Activated naive CD8-positive, alpha-beta T cell treated with anti-CD3 and anti-CD28 coated beads, Interleukin-2, amount 10 ng/mL, durations not matched to agents 7 days and 5 days (primary cell): ENCODE data around the gene CHAC1. TPM values are rescaled to one million over a fixed set of nuclear protein-coding genes. Genes with fewer than 3 reads are reported as not detected.

ENCODE experiments used
- ATAC-seq: fragments of 150-1000 bp; cut with Tn5 transposase; one replicate; pipeline ENCODE4 v1.10.0; 2021; ENCODE audit warnings: low read depth, moderate library complexity
- POLR2A ChIA-PET: fragments of 350-600 bp; sonication (Branson Sonifier 250); formaldehyde crosslinking; loops from one replicate; lab custom pipeline; 2021; ENCODE audit warnings: antibody characterized with exemption; lab: Charles Lee
- DNase-seq: peaks from one replicate; pipeline ENCODE4 v3.0.0; 2021
- H3K27ac Mint-ChIP-seq: one replicate; pipeline ENCODE4 v1.8.0; 2022; ENCODE audit warnings: mild to moderate bottlenecking, mixed read lengths
- H3K27me3 Mint-ChIP-seq: one replicate; pipeline ENCODE4 v1.8.0; 2022; ENCODE audit warnings: mild to moderate bottlenecking, moderate library complexity, mixed read lengths
- H3K36me3 Mint-ChIP-seq: one replicate; pipeline ENCODE4 v1.8.0; 2021; ENCODE audit warnings: mild to moderate bottlenecking, mixed read lengths
- H3K4me1 Mint-ChIP-seq: one replicate; pipeline ENCODE4 v1.8.0; 2021; ENCODE audit warnings: mixed read lengths
- H3K4me3 Mint-ChIP-seq: one replicate; pipeline ENCODE4 v1.8.0; 2022; ENCODE audit warnings: mild to moderate bottlenecking, moderate library complexity, mixed read lengths
- H3K9me3 Mint-ChIP-seq: one replicate; pipeline ENCODE4 v1.8.0; 2021; ENCODE audit warnings: mixed read lengths
- total RNA-seq, 2 experiments: library from RNA; stranded (reverse); gene quantifications; one replicate each; pipeline ENCODE4 v1.2.3, GENCODE V29; 2021

The CHAC1 gene, protein sequence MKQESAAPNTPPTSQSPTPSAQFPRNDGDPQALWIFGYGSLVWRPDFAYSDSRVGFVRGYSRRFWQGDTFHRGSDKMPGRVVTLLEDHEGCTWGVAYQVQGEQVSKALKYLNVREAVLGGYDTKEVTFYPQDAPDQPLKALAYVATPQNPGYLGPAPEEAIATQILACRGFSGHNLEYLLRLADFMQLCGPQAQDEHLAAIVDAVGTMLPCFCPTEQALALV
- total RNA-seq: 10 to 100 TPM; 13.9 to 14.1 TPM

DNA sequence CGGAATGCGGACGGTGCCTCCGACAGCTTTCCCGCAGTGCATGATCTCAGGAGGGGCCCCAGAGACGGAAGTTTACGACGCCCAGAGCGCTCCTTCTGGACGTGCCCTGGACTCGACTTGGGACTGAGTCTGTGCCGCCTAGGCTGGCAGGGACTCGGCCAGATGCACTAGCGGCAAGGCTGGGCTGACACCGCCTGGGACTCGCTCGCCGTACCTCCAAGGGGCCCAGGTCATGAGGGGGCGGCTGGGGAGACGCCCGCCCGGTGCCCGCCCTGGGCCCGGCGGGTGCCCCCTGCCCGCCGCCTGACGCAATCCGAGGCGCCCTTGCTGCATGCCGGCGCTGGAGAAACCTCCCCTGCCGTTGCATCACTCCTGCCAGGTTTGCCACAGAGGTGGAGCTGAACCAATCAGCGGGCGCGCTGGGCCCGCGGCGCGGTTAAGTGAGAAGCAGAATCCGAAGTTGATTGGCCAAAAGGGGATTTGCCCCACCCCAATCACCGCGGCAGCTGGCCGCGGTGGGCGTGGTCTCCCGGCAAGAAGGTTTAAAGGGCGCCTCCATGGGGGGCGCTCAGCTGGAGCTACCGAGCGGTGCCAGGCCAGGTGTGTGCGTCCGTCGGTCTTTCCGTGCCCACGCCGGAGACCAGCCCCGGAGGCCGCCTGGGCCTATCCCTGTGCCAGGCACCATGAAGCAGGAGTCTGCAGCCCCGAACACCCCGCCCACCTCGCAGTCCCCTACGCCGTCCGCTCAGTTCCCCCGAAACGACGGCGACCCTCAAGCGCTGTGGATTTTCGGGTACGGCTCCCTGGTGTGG lies at the start of gene CHAC1:
TSS of gene CHAC1 (plus strand) at position 571 of the 812 bp plus-strand sequence. CDS start at position 684, 113 bp downstream.
- Mint-ChIP-seq H3K27ac (peak within 1 kb of the TSS; percentile 91), H3K4me3 (peak within 1 kb of the TSS; percentile 87), H3K36me3 (peaks cover 5% of the 10 kb centered on the region), H3K9me3 (no peaks in the 10 kb centered on the region), H3K27me3 (no peaks in the 10 kb centered on the region), H3K4me1 (peaks cover 32% of the 10 kb centered on the region)
- POLR2A ChIA-PET: interaction anchor here (0.6 to 4.6 kb wide), 16 partner anchors 10 to 1604 kb away, joined by 3 to 68 read pairs (median 4); partner anchors contain the start of genes CHP1, DLL4, DNAJC17 and EXD1
- DNase-seq (peak; percentile 97), ATAC-seq (peak; percentile 91)

DNA sequence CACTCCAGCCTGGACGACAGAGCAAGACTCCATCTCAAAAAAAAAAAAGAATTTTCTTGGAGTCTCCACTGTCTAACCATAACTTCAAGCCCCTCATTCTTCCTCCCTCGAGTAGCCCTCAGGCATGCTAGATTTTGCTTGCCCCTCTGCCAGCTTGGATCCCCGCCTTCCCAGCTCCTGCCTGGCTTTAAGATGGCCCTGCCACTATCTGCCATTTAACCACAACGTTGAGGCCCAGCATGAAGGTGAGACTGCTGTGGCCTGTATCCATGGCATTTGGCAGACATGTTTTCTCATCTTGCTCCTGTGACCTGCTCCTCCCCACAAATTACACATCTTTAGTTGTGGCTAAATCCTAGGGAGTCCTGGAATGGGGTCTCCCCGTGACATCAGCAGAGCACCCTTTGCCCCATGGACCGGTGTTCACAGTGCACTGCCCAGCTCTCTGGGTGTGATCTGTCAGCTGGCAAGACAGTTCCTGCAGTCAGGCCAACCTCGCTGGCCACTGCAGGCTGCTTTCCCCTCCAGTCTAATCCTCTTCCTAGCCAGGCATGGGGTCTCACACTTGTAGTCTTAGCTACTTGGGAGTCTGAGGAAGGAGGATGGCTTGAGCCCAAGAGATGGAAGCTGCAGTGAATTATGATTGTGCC lies 48.6 kb upstream of the CHAC1 start:
- ATAC-seq (no peak), DNase-seq (no peak)
- POLR2A ChIA-PET: no interaction called here
- H3K4me1 Mint-ChIP-seq: peaks cover 25% of the 10 kb centered on the region
- H3K27ac Mint-ChIP-seq: no peak overlapping the region
- no peaks in the 10 kb centered on the region for H3K9me3 Mint-ChIP-seq
- no peak overlapping the region for H3K4me3 Mint-ChIP-seq
- H3K36me3 Mint-ChIP-seq: peaks cover 12% of the 10 kb centered on the region
- no peaks in the 10 kb centered on the region for H3K27me3 Mint-ChIP-seq

DNA sequence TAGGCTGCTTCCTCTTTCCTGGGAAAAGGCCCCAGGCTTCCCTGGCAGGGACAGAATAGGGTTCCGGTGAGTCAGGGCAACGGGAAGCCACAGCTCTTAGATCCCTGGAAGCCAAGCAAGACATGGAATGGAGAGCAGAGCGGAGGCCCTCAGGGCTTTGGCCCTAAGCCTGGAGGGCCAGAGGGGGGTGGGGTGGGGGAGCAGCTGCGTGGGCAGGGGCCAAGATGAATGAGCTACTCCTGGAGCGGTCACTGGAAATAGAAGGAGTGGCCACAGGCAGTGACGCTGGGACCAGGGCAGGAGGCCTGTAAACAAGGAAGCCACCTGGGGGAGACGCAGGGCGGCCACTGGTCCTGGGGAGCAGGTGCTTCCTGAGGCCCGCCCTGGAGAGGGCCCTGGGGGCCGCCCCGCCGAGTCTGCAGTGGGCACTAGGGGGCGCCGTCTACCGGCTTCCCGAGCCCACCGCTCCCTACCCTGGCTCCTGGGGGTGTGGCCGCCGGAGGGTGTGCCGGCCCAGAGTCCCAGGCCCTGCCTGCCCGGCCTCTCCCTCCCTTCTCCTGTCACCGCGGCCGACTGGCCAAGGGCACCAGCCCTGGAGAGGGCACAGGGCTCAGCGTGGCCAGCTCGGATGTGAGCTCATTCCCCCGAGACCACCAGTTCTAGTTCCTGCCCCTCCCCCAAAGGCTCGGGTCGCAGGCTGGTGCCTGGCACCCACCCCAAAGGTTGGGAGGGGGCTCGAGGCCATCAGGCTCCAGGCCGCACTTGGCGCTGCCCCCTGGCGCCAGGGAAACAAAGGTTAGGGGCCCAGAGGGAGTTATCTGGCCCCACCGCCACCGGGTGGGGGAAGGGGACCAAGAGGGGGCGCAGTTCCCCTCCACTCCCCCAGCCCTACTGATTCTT lies 46.9 kb upstream of the CHAC1 start:
- Mint-ChIP-seq H3K27ac (peak overlapping the region; percentile 54), H3K4me3 (peak overlapping the region; percentile 76)

DNA sequence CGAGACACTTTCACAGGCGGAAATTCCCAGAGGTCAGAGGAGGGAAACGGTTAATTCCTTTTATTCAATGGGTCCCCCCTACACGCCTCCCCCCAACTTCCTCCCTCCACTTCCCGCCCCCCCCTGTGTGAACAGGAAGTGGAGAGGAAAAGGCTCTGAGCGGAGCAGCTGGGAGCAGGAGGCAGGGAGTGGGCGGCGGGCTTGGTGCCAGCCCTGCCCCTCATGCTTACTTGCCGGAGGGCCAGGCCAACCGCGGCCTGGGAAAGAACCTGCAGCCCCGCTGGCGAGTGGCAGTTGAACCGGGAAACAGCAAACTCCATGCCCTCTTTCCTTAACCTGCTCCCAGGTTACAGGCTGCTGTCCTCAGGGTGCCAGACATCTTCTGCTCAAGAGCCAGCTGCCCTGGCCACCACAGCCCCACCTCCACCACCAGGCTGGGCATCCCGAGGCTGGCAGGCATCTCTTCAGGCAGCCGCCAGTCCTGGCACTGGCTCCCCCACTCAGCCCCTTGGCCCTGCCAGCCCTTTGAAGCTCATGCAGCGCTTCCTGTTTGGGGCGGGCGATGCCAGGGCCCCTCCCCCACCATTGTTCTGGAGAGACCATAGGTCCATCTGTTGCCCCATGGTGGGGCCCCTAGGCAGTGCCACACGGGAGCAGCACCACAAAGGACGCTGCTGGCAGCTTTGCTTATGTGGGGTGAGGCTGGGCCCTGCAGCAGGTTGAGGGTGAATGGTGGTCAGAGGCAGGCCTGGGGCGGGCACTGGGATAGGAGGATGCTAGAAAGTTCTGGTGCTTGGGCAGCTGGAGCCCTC lies 46.1 kb upstream of the CHAC1 start:
- Mint-ChIP-seq H3K27ac (peak overlapping the region; percentile 54), H3K9me3 (no peaks in the 10 kb centered on the region), H3K4me3 (peak overlapping the region; percentile 76), H3K27me3 (no peaks in the 10 kb centered on the region), H3K4me1 (peaks cover 22% of the 10 kb centered on the region), H3K36me3 (peaks cover 12% of the 10 kb centered on the region)
- POLR2A ChIA-PET: interaction anchor here (0.6 to 3.3 kb wide), 6 partner anchors 8 to 115 kb away, joined by 3 to 12 read pairs (median 3); partner anchors contain the start of genes CHAC1 and VPS18
- ATAC-seq: peak; percentile 21
- DNase-seq: no peak

More for the DNA sequence above, 46.9 kb upstream of the CHAC1 start:
- DNase-seq (peak; percentile 88), ATAC-seq (peak; percentile 80)
- no peaks in the 10 kb centered on the region for H3K27me3 Mint-ChIP-seq
- POLR2A ChIA-PET: interaction anchor here (0.6 to 3.3 kb wide), 7 partner anchors 9 to 116 kb away, joined by 3 to 12 read pairs (median 3); partner anchors contain the start of genes CHAC1, DLL4 and VPS18
- no peaks in the 10 kb centered on the region for H3K9me3 Mint-ChIP-seq
- H3K36me3 Mint-ChIP-seq: peaks cover 12% of the 10 kb centered on the region
- peaks cover 22% of the 10 kb centered on the region for H3K4me1 Mint-ChIP-seq

DNA sequence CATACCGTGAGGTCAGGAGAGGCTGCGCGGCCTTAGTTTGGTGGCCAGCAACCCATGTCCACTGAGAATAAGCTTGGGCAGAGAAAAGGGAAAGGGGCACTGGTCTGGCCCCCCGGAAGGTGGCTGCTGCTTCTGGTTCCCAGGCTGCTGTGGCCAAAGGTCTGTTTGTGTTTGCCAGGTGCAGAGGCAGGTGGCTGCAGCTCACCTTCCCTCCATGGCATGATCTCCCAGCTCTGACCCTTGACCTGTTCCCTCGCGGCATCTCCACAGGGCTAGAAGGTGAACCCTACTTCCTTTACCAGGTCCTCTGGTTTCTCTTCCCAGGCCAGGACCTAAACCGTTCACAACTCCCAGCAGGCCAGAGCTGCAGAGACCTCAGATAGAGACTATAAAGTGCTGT lies 45.2 kb upstream of the CHAC1 start:
- no peak for ATAC-seq
- Mint-ChIP-seq H3K36me3 (peaks cover 6% of the 10 kb centered on the region), H3K27me3 (no peaks in the 10 kb centered on the region), H3K4me1 (peaks cover 15% of the 10 kb centered on the region), H3K27ac (peak overlapping the region; percentile 32), H3K4me3 (no peak overlapping the region), H3K9me3 (no peaks in the 10 kb centered on the region)
- DNase-seq: no peak
- POLR2A ChIA-PET: interaction anchor here (2.4 to 3.3 kb wide), 2 partner anchors 13 to 45 kb away, joined by 9 to 12 read pairs; partner anchors contain the start of genes CHAC1 and VPS18

DNA sequence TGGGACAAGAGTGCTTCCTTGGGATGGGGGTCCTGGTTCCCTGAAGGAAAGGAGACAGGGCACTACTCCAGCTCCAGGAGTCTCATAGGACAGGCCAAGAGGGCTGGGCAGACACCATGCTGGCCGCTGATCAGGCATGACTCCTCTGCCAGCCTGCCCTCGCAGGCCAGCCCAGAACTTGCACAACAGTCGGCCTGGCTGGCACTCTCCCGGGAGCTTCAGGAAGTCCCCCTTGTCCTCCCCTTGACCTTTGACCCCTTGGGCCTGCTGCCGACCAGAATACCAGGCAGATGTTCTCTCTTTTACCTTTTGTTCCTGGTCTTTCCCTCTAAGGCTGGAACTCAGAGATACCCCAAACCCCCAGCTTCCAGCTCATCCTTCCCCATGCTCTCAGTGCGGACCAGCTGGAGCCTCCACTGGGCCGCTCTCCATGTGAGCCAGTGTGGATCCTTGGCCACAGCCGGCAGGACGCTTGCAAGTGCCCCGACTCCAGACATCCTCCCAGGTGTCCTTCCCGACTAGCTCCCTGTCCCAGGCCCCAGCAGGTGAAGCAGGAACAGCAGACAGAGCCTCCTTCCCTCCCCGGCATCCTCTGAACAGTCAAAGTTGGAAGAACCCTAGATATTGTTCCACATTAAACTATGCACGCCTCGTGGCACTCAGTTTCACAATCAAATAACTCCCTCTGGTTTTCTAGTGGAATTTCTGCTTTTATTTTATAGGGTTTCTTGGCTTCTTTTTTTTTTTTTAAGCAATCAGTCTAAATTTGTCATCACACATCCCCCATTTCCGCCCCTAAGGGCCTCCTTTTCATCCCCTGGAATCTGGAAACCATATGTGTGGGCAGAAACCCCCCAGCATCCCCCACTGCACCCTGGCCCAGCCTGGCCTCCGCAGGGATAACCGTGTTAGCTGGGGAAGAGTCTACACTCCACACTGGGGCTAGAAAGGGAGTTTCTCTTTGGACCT lies 43.3 kb upstream of the CHAC1 start:
- POLR2A ChIA-PET: interaction anchor here (1.2 to 3.3 kb wide), 2 partner anchors 15 to 43 kb away, joined by 3 to 9 read pairs; partner anchors contain the start of genes CHAC1 and VPS18
- Mint-ChIP-seq H3K27me3 (no peaks in the 10 kb centered on the region), H3K4me3 (no peak overlapping the region), H3K4me1 (peaks cover 7% of the 10 kb centered on the region), H3K36me3 (no peaks in the 10 kb centered on the region), H3K9me3 (no peaks in the 10 kb centered on the region), H3K27ac (peak overlapping the region; percentile 61)
- no peak for DNase-seq
- ATAC-seq: no peak

DNA sequence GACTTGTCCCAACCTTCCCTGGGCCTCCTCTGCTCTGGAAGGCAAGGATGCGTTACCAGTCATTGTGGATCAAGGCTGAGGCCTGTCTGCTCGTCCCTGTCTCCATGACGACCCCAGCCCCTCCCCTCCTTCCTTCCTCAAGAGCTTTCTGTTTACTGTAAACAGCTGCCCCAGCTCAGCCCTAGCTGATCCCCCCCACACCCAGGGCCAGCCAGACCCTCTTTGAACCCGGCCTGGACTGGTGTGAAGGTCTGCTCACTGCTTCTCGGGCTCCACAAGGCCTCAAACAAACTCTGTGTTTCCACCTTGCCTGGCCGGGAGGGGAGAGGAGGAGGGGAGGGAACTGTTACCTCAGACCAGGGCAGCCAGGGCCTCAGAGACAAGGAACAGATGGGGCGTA lies 42.1 kb upstream of the CHAC1 start:
- DNase-seq (no peak), ATAC-seq (no peak)
- H3K4me3 Mint-ChIP-seq: no peak overlapping the region
- no peaks in the 10 kb centered on the region for H3K9me3 Mint-ChIP-seq
- POLR2A ChIA-PET: no interaction called here
- H3K27ac Mint-ChIP-seq: no peak overlapping the region
- no peaks in the 10 kb centered on the region for H3K36me3 Mint-ChIP-seq
- no peaks in the 10 kb centered on the region for H3K27me3 Mint-ChIP-seq
- peaks cover 7% of the 10 kb centered on the region for H3K4me1 Mint-ChIP-seq

DNA sequence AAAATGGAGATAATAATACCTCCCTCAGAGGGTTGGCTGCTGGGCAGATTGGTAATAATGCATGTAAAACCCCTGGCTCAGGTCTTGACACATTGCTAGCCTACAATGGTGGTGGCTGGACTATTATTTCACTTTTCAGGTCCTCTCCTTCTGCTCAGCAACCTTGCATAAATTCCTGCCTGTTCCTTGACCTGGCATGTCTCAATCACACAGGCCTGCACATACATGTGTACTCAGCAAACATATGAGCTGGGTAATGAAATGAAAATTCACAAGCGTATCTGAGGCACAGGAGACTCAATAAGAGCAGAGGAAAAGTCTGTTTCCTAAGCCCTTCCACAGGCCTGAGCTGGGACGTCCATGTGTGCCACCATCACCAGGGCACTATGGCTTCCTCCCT lies 41.6 kb upstream of the CHAC1 start:
- Mint-ChIP-seq H3K36me3 (no peaks in the 10 kb centered on the region), H3K27ac (no peak overlapping the region), H3K4me1 (peaks cover 7% of the 10 kb centered on the region), H3K9me3 (no peaks in the 10 kb centered on the region), H3K27me3 (no peaks in the 10 kb centered on the region), H3K4me3 (no peak overlapping the region)
- POLR2A ChIA-PET: no interaction called here
- no peak for DNase-seq
- no peak for ATAC-seq

DNA sequence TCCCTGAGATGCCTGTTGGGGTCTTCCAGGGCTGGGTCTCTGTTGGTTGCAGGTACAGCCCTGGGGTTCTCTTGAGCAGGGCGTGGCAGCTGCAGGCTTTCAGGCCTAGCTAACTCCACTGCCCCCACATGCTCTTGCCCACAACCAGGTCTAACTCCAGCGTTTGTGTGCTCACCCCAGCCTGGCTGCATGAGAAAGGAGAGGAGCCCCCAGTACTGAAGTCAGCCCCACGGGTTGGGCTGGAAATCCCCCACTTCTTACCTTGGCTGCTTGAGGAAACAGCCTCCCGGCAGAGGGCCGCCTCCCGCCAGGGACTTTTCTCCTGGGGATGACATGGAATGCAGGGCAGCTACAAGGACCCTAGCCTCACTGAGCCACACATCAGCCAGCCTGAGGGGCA lies 40.8 kb upstream of the CHAC1 start:
- POLR2A ChIA-PET: no interaction called here
- Mint-ChIP-seq H3K4me1 (peaks cover 3% of the 10 kb centered on the region), H3K27me3 (no peaks in the 10 kb centered on the region), H3K36me3 (no peaks in the 10 kb centered on the region), H3K4me3 (no peak overlapping the region), H3K9me3 (no peaks in the 10 kb centered on the region), H3K27ac (no peak overlapping the region)
- no peak for DNase-seq
- no peak for ATAC-seq

DNA sequence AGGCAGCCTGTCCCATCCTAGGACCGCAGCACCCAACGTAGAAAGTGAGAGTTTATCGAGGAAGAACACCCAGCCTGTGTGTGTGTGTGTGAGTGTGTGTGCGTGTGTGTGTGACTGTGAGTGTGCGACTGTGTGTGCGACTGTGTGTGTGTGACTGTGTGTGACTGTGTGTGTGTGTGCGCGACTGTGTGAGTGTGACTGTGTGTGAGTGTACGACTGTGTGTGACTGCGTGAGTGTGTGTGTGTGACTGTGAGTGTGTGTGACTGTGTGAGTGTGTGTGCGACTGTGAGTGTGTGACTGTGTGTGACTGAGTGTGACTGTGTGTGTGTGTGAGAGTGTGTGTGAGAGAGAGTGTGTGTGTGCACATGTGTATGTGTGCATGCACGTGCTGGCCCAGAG lies 39.3 kb upstream of the CHAC1 start:
- H3K27me3 Mint-ChIP-seq: no peaks in the 10 kb centered on the region
- H3K27ac Mint-ChIP-seq: peak overlapping the region; percentile 14
- H3K9me3 Mint-ChIP-seq: no peaks in the 10 kb centered on the region
- POLR2A ChIA-PET: no interaction called here
- H3K36me3 Mint-ChIP-seq: no peaks in the 10 kb centered on the region
- peaks cover 2% of the 10 kb centered on the region for H3K4me1 Mint-ChIP-seq
- DNase-seq (no peak), ATAC-seq (no peak)
- H3K4me3 Mint-ChIP-seq: no peak overlapping the region

DNA sequence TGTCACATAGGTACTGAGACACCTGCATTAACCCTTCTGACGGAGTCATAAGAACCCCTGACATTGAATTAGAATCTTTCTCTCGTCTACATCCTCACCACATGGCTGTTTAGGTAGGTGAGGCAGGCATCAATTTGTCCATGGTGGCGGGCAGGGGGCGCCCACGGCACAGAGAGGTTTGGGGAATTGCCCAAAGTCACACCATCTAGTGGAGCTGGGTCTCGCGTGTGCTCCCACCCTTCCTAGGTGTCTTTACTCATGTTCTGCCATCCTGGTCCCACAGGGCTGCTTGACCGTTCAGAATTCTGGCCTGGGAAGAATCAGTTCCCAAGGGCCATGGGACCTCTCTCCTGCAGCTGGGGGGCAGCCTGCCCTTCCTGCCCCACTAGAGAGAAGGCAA lies 38.8 kb upstream of the CHAC1 start:
- H3K27ac Mint-ChIP-seq: no peak overlapping the region
- H3K4me3 Mint-ChIP-seq: no peak overlapping the region
- H3K36me3 Mint-ChIP-seq: no peaks in the 10 kb centered on the region
- POLR2A ChIA-PET: no interaction called here
- DNase-seq (no peak), ATAC-seq (no peak)
- H3K4me1 Mint-ChIP-seq: peaks cover 2% of the 10 kb centered on the region
- H3K27me3 Mint-ChIP-seq: no peaks in the 10 kb centered on the region
- H3K9me3 Mint-ChIP-seq: no peaks in the 10 kb centered on the region
